HepG2 (cell line): ENCODE measurements around the gene ATP5F1C. TPM values are rescaled to one million over a fixed set of nuclear protein-coding genes. Genes with fewer than 3 reads are reported as not detected.

Experiments
- ATAC-seq: fragments of 200-7000 bp; cut with Tn5 transposase; 3 replicates; pipeline ENCODE4 v1.9.1; 2020; ENCODE audit warnings: mild to moderate bottlenecking, moderate library complexity
- BruUV-seq: library from RNA; stranded (reverse); fragments of 400-500 nt; replicated peaks from 2 replicates; lab custom pipeline; 2021; lab: Mats Ljungman, UMichigan
- CTCF ChIA-PET: fragments of 300-600 bp; formaldehyde crosslinking; extraction: SDS; loops from one replicate; lab custom pipeline; 2021; ENCODE audit warnings: low total read pairs, inconsistent platforms, low intra/inter-chr PET ratio; lab: Yijun Ruan, JAX
- POLR2A ChIA-PET: fragments of 350-600 bp; sonication (Branson Sonifier 250); formaldehyde crosslinking; loops from one replicate; lab custom pipeline; 2020; ENCODE audit warnings: antibody characterized with exemption, inconsistent platforms; lab: Yijun Ruan, JAX
- DNase-seq: peaks from one replicate; pipeline ENCODE4 v3.0.0-alpha.2; 2015; ENCODE audit warnings: low spot score
- FAIRE-seq: peaks from 3 replicates; lab custom pipeline; 2011; peaks lifted over from hg19 to GRCh38; lab: Jason Lieb, UNC
- H2AFZ ChIP-seq: one replicate; pipeline ENCODE4 v1.6.1; 2011; ENCODE audit warnings: low read length, inconsistent platforms
- H3K27ac ChIP-seq: fragments of 300-600 bp; 3 replicates; pipeline ENCODE4 v1.8.0; 2011; ENCODE audit warnings: mixed run types, mild to moderate bottlenecking, mixed read lengths, low read length, inconsistent platforms; ENCODE audit not compliant: insufficient read depth; ENCODE audit errors: extremely low read length
- H3K27me3 ChIP-seq, 2 experiments: fragments of 200-600 bp in 1 of 2; 2 replicates in 1 of 2; 3 replicates in 1 of 2; pipeline versions ENCODE4 v1.6.0 to v1.8.0; 2011; ENCODE audit warnings: low read length in 2 of 2, mild to moderate bottlenecking in 2 of 2, moderate library complexity in 2 of 2, inconsistent platforms in 1 of 2; ENCODE audit not compliant: insufficient read depth in 2 of 2, control insufficient read depth in 1 of 2
- H3K36me3 ChIP-seq, 2 experiments: fragments of 200-600 bp in 1 of 2; replicated peaks in 1 of 2; 2 replicates in 1 of 2; 3 replicates in 1 of 2; pipeline versions ENCODE4 v1.5.1 to v1.8.0; 2011; ENCODE audit warnings: low read length in 2 of 2, inconsistent platforms in 1 of 2; ENCODE audit not compliant: insufficient read depth in 2 of 2, control insufficient read depth in 1 of 2
- H3K4me1 ChIP-seq: 2 replicates; pipeline ENCODE4 v1.5.1; 2012; ENCODE audit warnings: low read length, inconsistent platforms; ENCODE audit not compliant: insufficient read depth
- H3K4me2 ChIP-seq: 2 replicates; pipeline ENCODE4 v1.6.0; 2011; ENCODE audit warnings: low read depth, low read length, inconsistent platforms
- H3K4me3 ChIP-seq, 3 experiments: fragments of 200-600 bp in 1 of 3; sonication (generic), shearing (Covaris generic) in 1 of 3; replicated peaks in 1 of 3; 2 replicates each; pipeline ENCODE4 v1.5.1; 2011 to 2016; ENCODE audit warnings: low read length in 3 of 3, inconsistent platforms in 2 of 3, low read depth in 2 of 3, mild to moderate bottlenecking in 2 of 3, control low read depth in 1 of 3, mixed read lengths in 1 of 3; ENCODE audit not compliant: insufficient read depth in 1 of 3
- H3K79me2 ChIP-seq: one replicate; pipeline ENCODE4 v1.6.1; 2011; ENCODE audit warnings: low read length, inconsistent platforms; ENCODE audit not compliant: insufficient read depth
- H3K9ac ChIP-seq: 2 replicates; pipeline ENCODE4 v1.6.0; 2011; ENCODE audit warnings: mild to moderate bottlenecking, low read depth, low read length, inconsistent platforms; ENCODE audit not compliant: insufficient read depth
- H3K9me3 ChIP-seq: 2 replicates; pipeline ENCODE4 v1.5.1; 2012; ENCODE audit warnings: mild to moderate bottlenecking, low read length
- H4K20me1 ChIP-seq: 2 replicates; pipeline ENCODE4 v1.6.0; 2011; ENCODE audit warnings: inconsistent platforms, mild to moderate bottlenecking, low read length, moderate library complexity; ENCODE audit not compliant: insufficient read depth
- ATF7 ChIP-seq, 2 experiments: fragments of 450-650 bp in 1 of 2; sonication (generic) in 1 of 2; formaldehyde crosslinking in 1 of 2; IDR thresholded peaks; 2 replicates each; pipeline versions ENCODE4 v1.4.0 to v1.6.1; 2016 to 2020; ENCODE audit warnings: antibody characterized with exemption in 1 of 2, mild to moderate bottlenecking in 1 of 2, missing genetic modification reagents in 1 of 2
- ELF4 ChIP-seq: sonication (generic); formaldehyde crosslinking; IDR thresholded peaks from 2 replicates; pipeline ENCODE4 v1.5.0; 2020; ENCODE audit warnings: missing genetic modification reagents, mild to moderate bottlenecking, moderate library complexity, borderline replicate concordance
- HNF4G ChIP-seq, 2 experiments: sonication (generic) in 1 of 2; formaldehyde crosslinking in 1 of 2; IDR thresholded peaks; 2 replicates each; pipeline versions ENCODE4 v1.4.0 to v1.6.1; 2011 to 2020; ENCODE audit warnings: borderline replicate concordance in 2 of 2, low read depth in 2 of 2, mild to moderate bottlenecking in 2 of 2, low read length in 1 of 2, missing genetic modification reagents in 1 of 2, moderate library complexity in 1 of 2
- ISL2 ChIP-seq: sonication (generic); formaldehyde crosslinking; IDR thresholded peaks from 2 replicates; pipeline ENCODE4 v1.5.0; 2020; ENCODE audit warnings: missing genetic modification reagents
- MAFK ChIP-seq, 2 experiments: IDR thresholded peaks in 1 of 2; conservative IDR thresholded peaks in 1 of 2; 2 replicates each; pipeline ENCODE4 v1.6.1; 2011; ENCODE audit warnings: improper control_type of control experiment in 2 of 2, low read length in 2 of 2
- MED1 ChIP-seq: sonication (generic); formaldehyde crosslinking; IDR thresholded peaks from 2 replicates; pipeline ENCODE4 v1.4.0; 2020; ENCODE audit warnings: missing genetic modification reagents
- POLR2G ChIP-seq: fragments of 200-400 bp; formaldehyde crosslinking; IDR thresholded peaks from 2 replicates; pipeline ENCODE4 v1.6.1; 2018; ENCODE audit warnings: mild to moderate bottlenecking, low read depth, low read length, moderate library complexity
- RCOR2 ChIP-seq: IDR thresholded peaks from 2 replicates; pipeline ENCODE4 v1.6.1; 2016; ENCODE audit warnings: missing biosample characterization, missing genetic modification reagents
- RFX3 ChIP-seq: IDR thresholded peaks from 2 replicates; pipeline ENCODE4 v1.6.1; 2016; ENCODE audit warnings: missing biosample characterization, missing genetic modification reagents
- ZNF24 ChIP-seq: fragments of 450-650 bp; IDR thresholded peaks from 2 replicates; pipeline ENCODE4 v1.6.1; 2017; ENCODE audit warnings: antibody characterized with exemption, mild to moderate bottlenecking
- ZNF577 ChIP-seq: sonication (generic); formaldehyde crosslinking; IDR thresholded peaks from 2 replicates; pipeline ENCODE4 v1.4.0; 2020; ENCODE audit warnings: mild to moderate bottlenecking, low read depth, missing genetic modification reagents, borderline replicate concordance
- ZNF619 ChIP-seq: sonication (generic); formaldehyde crosslinking; IDR thresholded peaks from 2 replicates; pipeline ENCODE4 v1.4.0; 2020; ENCODE audit warnings: mild to moderate bottlenecking, missing genetic modification reagents
- WGBS: methylation state at CpG from one replicate; pipeline ENCODE4 v1.1.6; 2017; ENCODE audit warnings: low lambda C conversion rate; 5-methylcytosine and 5-hydroxymethylcytosine counted together
- in situ Hi-C: cut with HindIII; loops from 2 replicates; pipeline ENCODE4 v1.10.0; 2017; ENCODE audit warnings: low pct_unique_long_range_greater_than_20kb; ENCODE audit not compliant: extremely low pct_ligation_motif_present
- intact Hi-C: fragments of 100-400 bp; cut with micrococcal nuclease; formaldehyde crosslinking; loops from one replicate; pipeline ENCODE4 v1.10.0; 2022; ENCODE audit not compliant: unreplicated experiment
- polyA plus RNA-seq, 8 experiments: library from polyadenylated mRNA; depleted of rRNA in 3 of 8; stranded (reverse) in 7 of 8; unstranded in 1 of 8; fragments of >200 nt; fragmentation: Illumina TruSeq in 4 of 8; extraction: Trizol in 4 of 8; gene quantifications; 2 replicates each; pipeline versions ENCODE4 v1.2.1 to v1.2.3, GENCODE V29; 2011 to 2016; ENCODE audit warnings: low read depth in 4 of 8, missing spikeins in 1 of 8, mixed read lengths in 1 of 8; ENCODE audit not compliant: insufficient read depth in 1 of 8
- total RNA-seq, 5 experiments: library from RNA; depleted of rRNA; stranded (reverse); fragments of >200 nt; fragmentation: Illumina TruSeq; extraction: Trizol; gene quantifications; 2 replicates each; pipeline ENCODE4 v1.2.3, GENCODE V29; 2016; ENCODE audit warnings: low read depth in 1 of 5
- TF ChIP-seq, protein P1 (sequence below): sonication (generic); formaldehyde crosslinking; IDR thresholded peaks from 2 replicates; pipeline ENCODE4 v1.4.0; 2020; ENCODE audit warnings: missing genetic modification reagents, borderline replicate concordance
- TF ChIP-seq, protein P2 (sequence below): sonication (generic); formaldehyde crosslinking; IDR thresholded peaks from 2 replicates; pipeline ENCODE4 v1.4.0; 2020; ENCODE audit warnings: mild to moderate bottlenecking, missing genetic modification reagents

Gene ATP5F1C
- total and polyA plus RNA-seq, 2 of the 13 experiments (the other 11 are each of a cell fraction or from before 2014, with no cell fraction given): 407 to 416 TPM

DNA sequence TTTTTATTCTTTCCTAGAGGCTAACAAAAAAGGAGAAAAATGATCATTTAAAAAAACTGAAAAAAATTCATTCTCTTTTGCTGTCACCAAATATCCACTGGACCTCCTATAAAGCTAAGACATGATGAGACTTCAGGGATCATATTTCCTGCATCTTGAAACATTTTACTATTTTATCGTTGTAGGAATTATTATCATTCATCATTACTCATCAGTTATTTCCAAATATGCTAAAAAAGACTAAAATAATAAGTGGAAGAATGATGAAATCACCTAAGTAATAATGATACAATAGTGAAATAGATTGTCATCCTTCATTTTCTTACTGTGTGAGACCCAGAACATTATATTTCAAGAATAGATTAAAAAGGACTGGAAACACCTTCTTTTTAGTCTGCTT lies 58.6 kb downstream of the ATP5F1C start (continued):
- TF ChIP-seq, protein P1, sequence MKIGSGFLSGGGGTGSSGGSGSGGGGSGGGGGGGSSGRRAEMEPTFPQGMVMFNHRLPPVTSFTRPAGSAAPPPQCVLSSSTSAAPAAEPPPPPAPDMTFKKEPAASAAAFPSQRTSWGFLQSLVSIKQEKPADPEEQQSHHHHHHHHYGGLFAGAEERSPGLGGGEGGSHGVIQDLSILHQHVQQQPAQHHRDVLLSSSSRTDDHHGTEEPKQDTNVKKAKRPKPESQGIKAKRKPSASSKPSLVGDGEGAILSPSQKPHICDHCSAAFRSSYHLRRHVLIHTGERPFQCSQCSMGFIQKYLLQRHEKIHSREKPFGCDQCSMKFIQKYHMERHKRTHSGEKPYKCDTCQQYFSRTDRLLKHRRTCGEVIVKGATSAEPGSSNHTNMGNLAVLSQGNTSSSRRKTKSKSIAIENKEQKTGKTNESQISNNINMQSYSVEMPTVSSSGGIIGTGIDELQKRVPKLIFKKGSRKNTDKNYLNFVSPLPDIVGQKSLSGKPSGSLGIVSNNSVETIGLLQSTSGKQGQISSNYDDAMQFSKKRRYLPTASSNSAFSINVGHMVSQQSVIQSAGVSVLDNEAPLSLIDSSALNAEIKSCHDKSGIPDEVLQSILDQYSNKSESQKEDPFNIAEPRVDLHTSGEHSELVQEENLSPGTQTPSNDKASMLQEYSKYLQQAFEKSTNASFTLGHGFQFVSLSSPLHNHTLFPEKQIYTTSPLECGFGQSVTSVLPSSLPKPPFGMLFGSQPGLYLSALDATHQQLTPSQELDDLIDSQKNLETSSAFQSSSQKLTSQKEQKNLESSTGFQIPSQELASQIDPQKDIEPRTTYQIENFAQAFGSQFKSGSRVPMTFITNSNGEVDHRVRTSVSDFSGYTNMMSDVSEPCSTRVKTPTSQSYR (CRISPR knock-in tag): no peak
- TF ChIP-seq ATF7 (IDR thresholded peaks at IDR 0.05) (no peak), ATF7 (CRISPR knock-in tag; IDR thresholded peaks at IDR 0.05) (no peak), MAFK (conservative IDR thresholded peaks at IDR 0.05 in 1 of 2, IDR thresholded peaks at IDR 0.05 in 1 of 2; ENCODE audit: low read length in 2 of 2) (no peak), RCOR2 (CRISPR knock-in tag) (no peak)

- 95% methylated on average over 4 of the region's 4 CpGs for WGBS
- ATAC-seq (no peak), FAIRE-seq (no peak), DNase-seq (no peak)
- Histone ChIP-seq H3K9me3 (no peaks in the 10 kb centered on the region), H3K9ac (no peak overlapping the region), H3K4me1 (peaks cover 19% of the 10 kb centered on the region), H2AFZ (no peak overlapping the region), H3K79me2 (no peaks in the 10 kb centered on the region), H4K20me1 (no peaks in the 10 kb centered on the region), H3K4me3 (no peak overlapping the region), H3K4me2 (no peak overlapping the region), H3K36me3 (no peaks in the 10 kb centered on the region; a peak in 1 of 5 replicates), H3K27me3 (no peaks in the 10 kb centered on the region), H3K27ac (no peak overlapping the region)
- no TSS peak for BruUV-seq
- in situ Hi-C loops: no loop called here
- ChIA-PET CTCF (no interaction called here), POLR2A (no interaction called here)
- intact Hi-C loops: no loop called here
- no peak for TF ChIP-seq MED1
- TF ChIP-seq ELF4 (CRISPR knock-in tag): no peak
- TF ChIP-seq, protein P2, sequence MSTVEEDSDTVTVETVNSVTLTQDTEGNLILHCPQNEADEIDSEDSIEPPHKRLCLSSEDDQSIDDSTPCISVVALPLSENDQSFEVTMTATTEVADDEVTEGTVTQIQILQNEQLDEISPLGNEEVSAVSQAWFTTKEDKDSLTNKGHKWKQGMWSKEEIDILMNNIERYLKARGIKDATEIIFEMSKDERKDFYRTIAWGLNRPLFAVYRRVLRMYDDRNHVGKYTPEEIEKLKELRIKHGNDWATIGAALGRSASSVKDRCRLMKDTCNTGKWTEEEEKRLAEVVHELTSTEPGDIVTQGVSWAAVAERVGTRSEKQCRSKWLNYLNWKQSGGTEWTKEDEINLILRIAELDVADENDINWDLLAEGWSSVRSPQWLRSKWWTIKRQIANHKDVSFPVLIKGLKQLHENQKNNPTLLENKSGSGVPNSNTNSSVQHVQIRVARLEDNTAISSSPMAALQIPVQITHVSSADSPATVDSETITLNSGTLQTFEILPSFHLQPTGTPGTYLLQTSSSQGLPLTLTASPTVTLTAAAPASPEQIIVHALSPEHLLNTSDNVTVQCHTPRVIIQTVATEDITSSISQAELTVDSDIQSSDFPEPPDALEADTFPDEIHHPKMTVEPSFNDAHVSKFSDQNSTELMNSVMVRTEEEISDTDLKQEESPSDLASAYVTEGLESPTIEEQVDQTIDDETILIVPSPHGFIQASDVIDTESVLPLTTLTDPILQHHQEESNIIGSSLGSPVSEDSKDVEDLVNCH (CRISPR knock-in tag): no peak
- TF ChIP-seq RFX3 (CRISPR knock-in tag): no peak
- no peak for TF ChIP-seq ISL2 (CRISPR knock-in tag)
- no peak for TF ChIP-seq ZNF577
- no peak for TF ChIP-seq ZNF619
- no peak for TF ChIP-seq HNF4G (IDR thresholded peaks at IDR 0.05; ENCODE audit: borderline replicate concordance, low read depth, low read length)
- no peak for TF ChIP-seq HNF4G (CRISPR knock-in tag; IDR thresholded peaks at IDR 0.05; ENCODE audit: borderline replicate concordance, low read depth)
- TF ChIP-seq ZNF24: no peak
- TF ChIP-seq POLR2G: no peak
Observed at GRCh38 chr10:7853226-7853842, 65.4 kb downstream of the ATP5F1C start.
